IgD-negative memory B cell (primary cell): ENCODE data around the gene USP5. TPM values are rescaled to one million over a fixed set of nuclear protein-coding genes. Genes with fewer than 3 reads are reported as not detected.
A peak's percentile ranks its signal among the peaks of the same experiment; 100 is the strongest.
"Not testable (repeated sequence)": the region's sequence is repeated elsewhere in the genome, so short reads cannot be mapped to it uniquely, and the experiment has no call there.

Source experiments
- H3K27ac Mint-ChIP-seq, 3 donors: one replicate each; pipeline ENCODE4 v1.8.0; 2020 to 2022; ENCODE audit warnings: mild to moderate bottlenecking in 3 of 3, mixed read lengths in 3 of 3, moderate library complexity in 1 of 3
- H3K27me3 Mint-ChIP-seq: one replicate; pipeline ENCODE4 v1.8.0; 2021; ENCODE audit warnings: mixed read lengths
- H3K36me3 Mint-ChIP-seq: one replicate; pipeline ENCODE4 v1.8.0; 2020; ENCODE audit warnings: mild to moderate bottlenecking, mixed read lengths
- H3K4me1 Mint-ChIP-seq, 3 donors: one replicate each; pipeline ENCODE4 v1.8.0; 2020 to 2022; ENCODE audit warnings: mixed read lengths in 3 of 3, mild to moderate bottlenecking in 1 of 3
- H3K4me3 Mint-ChIP-seq, 4 donors: one replicate each; pipeline ENCODE4 v1.8.0; 2020 to 2022; ENCODE audit warnings: mild to moderate bottlenecking in 4 of 4, mixed read lengths in 4 of 4, moderate library complexity in 3 of 4
- H3K9me3 Mint-ChIP-seq, 3 donors: one replicate each; pipeline ENCODE4 v1.8.0; 2020 to 2021; ENCODE audit warnings: mixed read lengths in 3 of 3, mild to moderate bottlenecking in 1 of 3
- polyA plus RNA-seq: library from polyadenylated mRNA; unstranded; fragments of 300-500 nt; fragmentation: Illumina TruSeq; gene quantifications from one replicate; pipeline ENCODE4 v1.2.3, GENCODE V29; 2021

Gene USP5
- polyA plus RNA-seq, 1 donor from 2014 or later: 33.2 TPM

- H3K27me3 Mint-ChIP-seq, H3K36me3 Mint-ChIP-seq, H3K9me3 Mint-ChIP-seq: not testable (repeated sequence)
- Mint-ChIP-seq H3K4me3 (peak overlapping the region in 1 of 4 donors; percentile 98), H3K4me1 (peaks cover 23 to 39% (median 36%) of the 10 kb centered on the region in 3 donors), H3K27ac (peak overlapping the region in 2 of 3 donors; percentile 23 to 80)
Observed at GRCh38 chr12:6870304-6870703, 18.4 kb downstream of the USP5 start.

- Mint-ChIP-seq H3K27ac (peak overlapping the region; percentile 67 to 78 (median 68)), H3K4me1 (peaks cover 23 to 39% (median 38%) of the 10 kb centered on the region in 3 donors), H3K36me3 (peaks cover 1% of the 10 kb centered on the region), H3K27me3 (no peaks in the 10 kb centered on the region), H3K4me3 (peak overlapping the region; percentile 88 to 98 (median 95)), H3K9me3 (no peaks in the 10 kb centered on the region)
Observed at GRCh38 chr12:6871052-6871957, 19.4 kb downstream of the USP5 start.

- Mint-ChIP-seq H3K36me3 (peaks cover 1% of the 10 kb centered on the region), H3K9me3 (no peaks in the 10 kb centered on the region), H3K4me1 (peaks cover 23 to 39% (median 35%) of the 10 kb centered on the region in 3 donors), H3K27ac (peak overlapping the region; percentile 68 to 86 (median 85)), H3K27me3 (no peaks in the 10 kb centered on the region), H3K4me3 (peak overlapping the region; percentile 88 to 98 (median 95))
Observed at GRCh38 chr12:6872073-6873048, 20.4 kb downstream of the USP5 start.

- H3K9me3 Mint-ChIP-seq: no peaks in the 10 kb centered on the region
- H3K36me3 Mint-ChIP-seq: peaks cover 1% of the 10 kb centered on the region
- H3K27me3 Mint-ChIP-seq: no peaks in the 10 kb centered on the region
- peaks cover 22 to 38% (median 34%) of the 10 kb centered on the region in 3 donors for H3K4me1 Mint-ChIP-seq
- peak within 1 kb of the TSS; percentile 68 to 86 (median 85) for H3K27ac Mint-ChIP-seq
- peak within 1 kb of the TSS; percentile 88 to 98 (median 95) for H3K4me3 Mint-ChIP-seq
Observed at GRCh38 chr12:6873094-6874014, 21.4 kb downstream of the USP5 start, which contains the start of gene SPSB2. Gene SPSB2 (minus strand): TSS chr12:6873303. CDS start chr12:6872901, 402 bp downstream.

GRCh38 chr12:6874015-6874368 lies 22.0 kb downstream of the USP5 start:
- not testable (repeated sequence) for H3K36me3 Mint-ChIP-seq, H3K9me3 Mint-ChIP-seq, H3K27me3 Mint-ChIP-seq
- peaks cover 15 to 32% (median 28%) of the 10 kb centered on the region in 3 donors for H3K4me1 Mint-ChIP-seq
- peak overlapping the region; percentile 16 to 68 (median 31) for H3K27ac Mint-ChIP-seq
- H3K4me3 Mint-ChIP-seq: peak overlapping the region; percentile 88 to 98 (median 95)

GRCh38 chr12:6879824-6880223 lies 27.9 kb downstream of the USP5 start:
- not testable (repeated sequence) for H3K9me3 Mint-ChIP-seq, H3K27ac Mint-ChIP-seq, H3K36me3 Mint-ChIP-seq, H3K27me3 Mint-ChIP-seq, H3K4me3 Mint-ChIP-seq, H3K4me1 Mint-ChIP-seq

- H3K27me3 Mint-ChIP-seq: no peaks in the 10 kb centered on the region
- no peak overlapping the region for H3K4me3 Mint-ChIP-seq
- peaks cover 2% of the 10 kb centered on the region for H3K36me3 Mint-ChIP-seq
- H3K9me3 Mint-ChIP-seq: no peaks in the 10 kb centered on the region
- H3K27ac Mint-ChIP-seq: no peak overlapping the region
- H3K4me1 Mint-ChIP-seq: no peaks in the 10 kb centered on the region
Observed at GRCh38 chr12:6883252-6883651, 31.3 kb downstream of the USP5 start.

- Mint-ChIP-seq H3K36me3 (peaks cover 2% of the 10 kb centered on the region), H3K27ac (no peak overlapping the region), H3K4me3 (no peak overlapping the region), H3K27me3 (no peaks in the 10 kb centered on the region), H3K4me1 (no peaks in the 10 kb centered on the region), H3K9me3 (no peaks in the 10 kb centered on the region)
Observed at GRCh38 chr12:6883683-6884082, 31.7 kb downstream of the USP5 start.

- Mint-ChIP-seq H3K9me3 (no peaks in the 10 kb centered on the region), H3K4me3 (no peak overlapping the region), H3K4me1 (no peaks in the 10 kb centered on the region), H3K27me3 (no peaks in the 10 kb centered on the region), H3K36me3 (peaks cover 2% of the 10 kb centered on the region), H3K27ac (no peak overlapping the region)
Observed at GRCh38 chr12:6884539-6884938, 32.6 kb downstream of the USP5 start.

GRCh38 chr12:6886206-6886999 lies 34.5 kb downstream of the USP5 start:
- not testable (repeated sequence) for H3K36me3 Mint-ChIP-seq, H3K27me3 Mint-ChIP-seq, H3K4me3 Mint-ChIP-seq, H3K4me1 Mint-ChIP-seq, H3K27ac Mint-ChIP-seq, H3K9me3 Mint-ChIP-seq

GRCh38 chr12:6887460-6887859 lies 35.5 kb downstream of the USP5 start:
- H3K4me3 Mint-ChIP-seq: no peak overlapping the region
- H3K36me3 Mint-ChIP-seq: no peaks in the 10 kb centered on the region
- H3K9me3 Mint-ChIP-seq: no peaks in the 10 kb centered on the region
- no peak overlapping the region for H3K27ac Mint-ChIP-seq
- no peaks in the 10 kb centered on the region for H3K27me3 Mint-ChIP-seq
- peaks cover 4 to 11% (median 8%) of the 10 kb centered on the region in 3 donors for H3K4me1 Mint-ChIP-seq

GRCh38 chr12:6888360-6888759 lies 36.4 kb downstream of the USP5 start:
- Mint-ChIP-seq H3K9me3 (no peaks in the 10 kb centered on the region), H3K27ac (peak overlapping the region in 1 of 3 donors; percentile 20), H3K4me1 (peaks cover 4 to 11% (median 8%) of the 10 kb centered on the region in 3 donors), H3K36me3 (no peaks in the 10 kb centered on the region), H3K4me3 (peak overlapping the region in 1 of 4 donors; percentile 37), H3K27me3 (no peaks in the 10 kb centered on the region)

- H3K27me3 Mint-ChIP-seq, H3K9me3 Mint-ChIP-seq, H3K36me3 Mint-ChIP-seq: not testable (repeated sequence)
- H3K4me3 Mint-ChIP-seq: peak overlapping the region in 1 of 4 donors; percentile 37
- peak overlapping the region in 1 of 3 donors; percentile 20 for H3K27ac Mint-ChIP-seq
- H3K4me1 Mint-ChIP-seq: peaks cover 4 to 11% (median 8%) of the 10 kb centered on the region in 3 donors
Observed at GRCh38 chr12:6888794-6889193, 36.8 kb downstream of the USP5 start.
